ENCODE data around the gene RSL1D1. TPM values are rescaled to one million over a fixed set of nuclear protein-coding genes. Genes with fewer than 3 reads are reported as not detected.

The RSL1D1 gene
- total RNA-seq, 1 donor from 2014 or later = 148 TPM

GRCh38 chr16:11892761-11893160 lies 41.4 kb upstream of the RSL1D1 start:
- H3K27ac ChIP-seq = no peak overlapping the region
- intact Hi-C loops (cut with DNase I) = no loop called here
- no peak overlapping the region for H3K4me3 ChIP-seq
- H3K36me3 ChIP-seq = peaks cover 0 to 35% of the 10 kb centered on the region in 2 donors
- no peak for DNase-seq (ENCODE audit: extremely low spot score in 2 of 2)
- no peaks in the 10 kb centered on the region for H3K4me1 ChIP-seq
- H3K9me3 ChIP-seq = no peaks in the 10 kb centered on the region
- H3K27me3 ChIP-seq = no peaks in the 10 kb centered on the region
- TF ChIP-seq POLR2A (IDR thresholded peaks at IDR 0.05) = no peak
- no peak for TF ChIP-seq POLR2AphosphoS5 (IDR thresholded peaks at IDR 0.05; ENCODE audit: insufficient read depth in 1 of 2, low read depth in 1 of 2)
- TF ChIP-seq CTCF (IDR thresholded peaks at IDR 0.05) = no peak

- H3K4me3 ChIP-seq = no peak overlapping the region
- DNase-seq (ENCODE audit: extremely low spot score in 2 of 2) = no peak
- H3K9me3 ChIP-seq = no peaks in the 10 kb centered on the region
- TF ChIP-seq CTCF (IDR thresholded peaks at IDR 0.05) (no peak), POLR2A (IDR thresholded peaks at IDR 0.05) (no peak), POLR2AphosphoS5 (IDR thresholded peaks at IDR 0.05; ENCODE audit: insufficient read depth in 1 of 2, low read depth in 1 of 2) (no peak)
- peaks cover 0 to 59% of the 10 kb centered on the region in 2 donors for H3K36me3 ChIP-seq
- no peaks in the 10 kb centered on the region for H3K4me1 ChIP-seq
- no peak overlapping the region for H3K27ac ChIP-seq
- intact Hi-C loops (cut with DNase I) = no loop called here
- H3K27me3 ChIP-seq = no peaks in the 10 kb centered on the region
Observed at GRCh38 chr16:11890231-11890965, 39.1 kb upstream of the RSL1D1 start.

- DNase-seq (ENCODE audit: extremely low spot score in 2 of 2) = no peak
- Histone ChIP-seq H3K4me3 (no peak overlapping the region), H3K36me3 (peaks cover 4 to 69% of the 10 kb centered on the region in 2 donors), H3K27ac (no peak overlapping the region), H3K9me3 (no peaks in the 10 kb centered on the region), H3K27me3 (no peaks in the 10 kb centered on the region), H3K4me1 (no peaks in the 10 kb centered on the region)
- no peak for TF ChIP-seq POLR2A (IDR thresholded peaks at IDR 0.05)
- no peak for TF ChIP-seq POLR2AphosphoS5 (IDR thresholded peaks at IDR 0.05; ENCODE audit: insufficient read depth in 1 of 2, low read depth in 1 of 2)
- no peak for TF ChIP-seq CTCF (IDR thresholded peaks at IDR 0.05)
- intact Hi-C loops (cut with DNase I) = no loop called here
Observed at GRCh38 chr16:11886881-11887280, 35.5 kb upstream of the RSL1D1 start.

GRCh38 chr16:11884035-11884434 lies 32.7 kb upstream of the RSL1D1 start:
- Histone ChIP-seq H3K4me3 (no peak overlapping the region), H3K9me3 (no peaks in the 10 kb centered on the region), H3K36me3 (peaks cover 4 to 74% of the 10 kb centered on the region in 2 donors), H3K27me3 (no peaks in the 10 kb centered on the region), H3K27ac (no peak overlapping the region), H3K4me1 (no peaks in the 10 kb centered on the region)
- TF ChIP-seq CTCF (IDR thresholded peaks at IDR 0.05) (no peak), POLR2AphosphoS5 (IDR thresholded peaks at IDR 0.05; ENCODE audit: insufficient read depth in 1 of 2, low read depth in 1 of 2) (no peak), POLR2A (IDR thresholded peaks at IDR 0.05) (no peak)
- intact Hi-C loops (cut with DNase I) = no loop called here
- DNase-seq (ENCODE audit: extremely low spot score in 2 of 2) = no peak

- H3K4me1 ChIP-seq = no peaks in the 10 kb centered on the region
- H3K36me3 ChIP-seq = peaks cover 4 to 49% of the 10 kb centered on the region in 2 donors
- TF ChIP-seq CTCF (IDR thresholded peaks at IDR 0.05) = no peak
- TF ChIP-seq POLR2AphosphoS5 (IDR thresholded peaks at IDR 0.05; ENCODE audit: insufficient read depth in 1 of 2, low read depth in 1 of 2) = no peak
- no peak for TF ChIP-seq POLR2A (IDR thresholded peaks at IDR 0.05)
- no peak overlapping the region for H3K27ac ChIP-seq
- DNase-seq (ENCODE audit: extremely low spot score in 2 of 2) = no peak
- H3K4me3 ChIP-seq = no peak overlapping the region
- intact Hi-C loops (cut with DNase I) = no loop called here
- no peaks in the 10 kb centered on the region for H3K27me3 ChIP-seq
- no peaks in the 10 kb centered on the region for H3K9me3 ChIP-seq
Observed at GRCh38 chr16:11880007-11880406, 28.7 kb upstream of the RSL1D1 start.
